HepG2 (cell line): Measurements from ENCODE around the gene HS6ST1. TPM values are rescaled to one million over a fixed set of nuclear protein-coding genes. Genes with fewer than 3 reads are reported as not detected.

ENCODE experiments used
- CAMTA2 ChIP-seq: sonication (generic); formaldehyde crosslinking; IDR thresholded peaks from 2 replicates; pipeline ENCODE4 v1.4.0; 2020; ENCODE audit warnings: mild to moderate bottlenecking, missing genetic modification reagents, borderline replicate concordance
- FOXM1 ChIP-seq: sonication (generic); formaldehyde crosslinking; IDR thresholded peaks from 2 replicates; pipeline ENCODE4 v1.5.0; 2020; ENCODE audit warnings: missing genetic modification reagents
- GFI1 ChIP-seq: sonication (generic); formaldehyde crosslinking; IDR thresholded peaks from 2 replicates; pipeline ENCODE4 v1.5.0; 2020; ENCODE audit warnings: missing genetic modification reagents, mild to moderate bottlenecking, borderline replicate concordance
- IRF9 ChIP-seq: sonication (generic); formaldehyde crosslinking; IDR thresholded peaks from 2 replicates; pipeline ENCODE4 v1.8.0; 2022; ENCODE audit warnings: missing genetic modification reagents, mild to moderate bottlenecking, borderline replicate concordance
- KLF9 ChIP-seq: IDR thresholded peaks from 2 replicates; pipeline ENCODE4 v1.6.1; 2016; ENCODE audit warnings: low read depth
- MXD4 ChIP-seq: IDR thresholded peaks from 2 replicates; pipeline ENCODE4 v1.6.1; 2016; ENCODE audit warnings: mild to moderate bottlenecking, missing biosample characterization, missing genetic modification reagents
- RFX1 ChIP-seq: fragments of 450-650 bp; IDR thresholded peaks from 2 replicates; pipeline ENCODE4 v1.6.1; 2017
- SMYD3 ChIP-seq: sonication (generic); formaldehyde crosslinking; IDR thresholded peaks from 2 replicates; pipeline ENCODE4 v1.8.1; 2023; ENCODE audit warnings: mild to moderate bottlenecking, missing genetic modification reagents
- TERF1 ChIP-seq: sonication (generic); formaldehyde crosslinking; IDR thresholded peaks from 2 replicates; pipeline ENCODE4 v1.8.0; 2022; ENCODE audit warnings: mild to moderate bottlenecking, missing genetic modification reagents, moderate library complexity
- ZFP36L2 ChIP-seq: sonication (generic); formaldehyde crosslinking; IDR thresholded peaks from 2 replicates; pipeline ENCODE4 v1.4.0; 2020; ENCODE audit warnings: missing genetic modification reagents
- ZNF138 ChIP-seq: sonication (generic); formaldehyde crosslinking; IDR thresholded peaks from 2 replicates; pipeline ENCODE4 v1.5.0; 2020; ENCODE audit warnings: mild to moderate bottlenecking, low read depth, missing genetic modification reagents
- ZNF251 ChIP-seq: sonication (generic); formaldehyde crosslinking; IDR thresholded peaks from 2 replicates; pipeline ENCODE4 v1.9.0; 2021; ENCODE audit warnings: mild to moderate bottlenecking, missing genetic modification reagents
- ZNF761 ChIP-seq: sonication (generic); formaldehyde crosslinking; conservative IDR thresholded peaks from 2 replicates; pipeline ENCODE4 v1.4.0; 2020; ENCODE audit warnings: mild to moderate bottlenecking, missing genetic modification reagents
- polyA plus RNA-seq, 8 experiments: library from polyadenylated mRNA; depleted of rRNA in 3 of 8; stranded (reverse) in 7 of 8; unstranded in 1 of 8; fragments of >200 nt; fragmentation: Illumina TruSeq in 4 of 8; extraction: Trizol in 4 of 8; gene quantifications; 2 replicates each; pipeline versions ENCODE4 v1.2.1 to v1.2.3, GENCODE V29; 2011 to 2016; ENCODE audit warnings: low read depth in 4 of 8, missing spikeins in 1 of 8, mixed read lengths in 1 of 8; ENCODE audit not compliant: insufficient read depth in 1 of 8
- total RNA-seq, 5 experiments: library from RNA; depleted of rRNA; stranded (reverse); fragments of >200 nt; fragmentation: Illumina TruSeq; extraction: Trizol; gene quantifications; 2 replicates each; pipeline ENCODE4 v1.2.3, GENCODE V29; 2016; ENCODE audit warnings: low read depth in 1 of 5
- TF ChIP-seq, protein P1 (sequence below): sonication (generic); formaldehyde crosslinking; IDR thresholded peaks from 2 replicates; pipeline ENCODE4 v1.4.0; 2020; ENCODE audit warnings: missing genetic modification reagents
- TF ChIP-seq, protein P2 (sequence below): sonication (generic); formaldehyde crosslinking; IDR thresholded peaks from 2 replicates; pipeline ENCODE4 v1.4.0; 2020; ENCODE audit warnings: missing genetic modification reagents

Gene HS6ST1
- total and polyA plus RNA-seq, 2 of the 13 experiments (the other 11 are each of a cell fraction or from before 2014, with no cell fraction given), result 34.5 to 84.6 TPM

GRCh38 chr2:128321784-128322714 is 3.4 kb upstream of the HS6ST1 start (continued):
- TF ChIP-seq, protein P1, sequence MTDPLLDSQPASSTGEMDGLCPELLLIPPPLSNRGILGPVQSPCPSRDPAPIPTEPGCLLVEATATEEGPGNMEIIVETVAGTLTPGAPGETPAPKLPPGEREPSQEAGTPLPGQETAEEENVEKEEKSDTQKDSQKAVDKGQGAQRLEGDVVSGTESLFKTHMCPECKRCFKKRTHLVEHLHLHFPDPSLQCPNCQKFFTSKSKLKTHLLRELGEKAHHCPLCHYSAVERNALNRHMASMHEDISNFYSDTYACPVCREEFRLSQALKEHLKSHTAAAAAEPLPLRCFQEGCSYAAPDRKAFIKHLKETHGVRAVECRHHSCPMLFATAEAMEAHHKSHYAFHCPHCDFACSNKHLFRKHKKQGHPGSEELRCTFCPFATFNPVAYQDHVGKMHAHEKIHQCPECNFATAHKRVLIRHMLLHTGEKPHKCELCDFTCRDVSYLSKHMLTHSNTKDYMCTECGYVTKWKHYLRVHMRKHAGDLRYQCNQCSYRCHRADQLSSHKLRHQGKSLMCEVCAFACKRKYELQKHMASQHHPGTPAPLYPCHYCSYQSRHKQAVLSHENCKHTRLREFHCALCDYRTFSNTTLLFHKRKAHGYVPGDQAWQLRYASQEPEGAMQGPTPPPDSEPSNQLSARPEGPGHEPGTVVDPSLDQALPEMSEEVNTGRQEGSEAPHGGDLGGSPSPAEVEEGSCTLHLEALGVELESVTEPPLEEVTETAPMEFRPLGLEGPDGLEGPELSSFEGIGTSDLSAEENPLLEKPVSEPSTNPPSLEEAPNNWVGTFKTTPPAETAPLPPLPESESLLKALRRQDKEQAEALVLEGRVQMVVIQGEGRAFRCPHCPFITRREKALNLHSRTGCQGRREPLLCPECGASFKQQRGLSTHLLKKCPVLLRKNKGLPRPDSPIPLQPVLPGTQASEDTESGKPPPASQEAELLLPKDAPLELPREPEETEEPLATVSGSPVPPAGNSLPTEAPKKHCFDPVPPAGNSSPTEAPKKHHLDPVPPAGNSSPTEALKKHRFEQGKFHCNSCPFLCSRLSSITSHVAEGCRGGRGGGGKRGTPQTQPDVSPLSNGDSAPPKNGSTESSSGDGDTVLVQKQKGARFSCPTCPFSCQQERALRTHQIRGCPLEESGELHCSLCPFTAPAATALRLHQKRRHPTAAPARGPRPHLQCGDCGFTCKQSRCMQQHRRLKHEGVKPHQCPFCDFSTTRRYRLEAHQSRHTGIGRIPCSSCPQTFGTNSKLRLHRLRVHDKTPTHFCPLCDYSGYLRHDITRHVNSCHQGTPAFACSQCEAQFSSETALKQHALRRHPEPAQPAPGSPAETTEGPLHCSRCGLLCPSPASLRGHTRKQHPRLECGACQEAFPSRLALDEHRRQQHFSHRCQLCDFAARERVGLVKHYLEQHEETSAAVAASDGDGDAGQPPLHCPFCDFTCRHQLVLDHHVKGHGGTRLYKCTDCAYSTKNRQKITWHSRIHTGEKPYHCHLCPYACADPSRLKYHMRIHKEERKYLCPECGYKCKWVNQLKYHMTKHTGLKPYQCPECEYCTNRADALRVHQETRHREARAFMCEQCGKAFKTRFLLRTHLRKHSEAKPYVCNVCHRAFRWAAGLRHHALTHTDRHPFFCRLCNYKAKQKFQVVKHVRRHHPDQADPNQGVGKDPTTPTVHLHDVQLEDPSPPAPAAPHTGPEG (CRISPR knock-in tag), result peak; percentile 100
- peak; percentile 37; the same call in 1 of the 2 replicates for TF ChIP-seq CAMTA2
- no peak for TF ChIP-seq IRF9 (CRISPR knock-in tag)
- TF ChIP-seq FOXM1 (CRISPR knock-in tag), result no peak
- TF ChIP-seq MXD4 (CRISPR knock-in tag), result peak; percentile 68; the same call in 1 of the 2 replicates
- no peak for TF ChIP-seq ZFP36L2 (CRISPR knock-in tag)
- peak; percentile 40; the same call in 1 of the 2 replicates for TF ChIP-seq TERF1 (CRISPR knock-in tag)
- TF ChIP-seq KLF9 (CRISPR knock-in tag), result no peak
- TF ChIP-seq ZNF761 (CRISPR knock-in tag), result no peak
- TF ChIP-seq SMYD3, result no peak
- TF ChIP-seq ZNF251 (CRISPR knock-in tag), result no peak
- TF ChIP-seq, protein P2, sequence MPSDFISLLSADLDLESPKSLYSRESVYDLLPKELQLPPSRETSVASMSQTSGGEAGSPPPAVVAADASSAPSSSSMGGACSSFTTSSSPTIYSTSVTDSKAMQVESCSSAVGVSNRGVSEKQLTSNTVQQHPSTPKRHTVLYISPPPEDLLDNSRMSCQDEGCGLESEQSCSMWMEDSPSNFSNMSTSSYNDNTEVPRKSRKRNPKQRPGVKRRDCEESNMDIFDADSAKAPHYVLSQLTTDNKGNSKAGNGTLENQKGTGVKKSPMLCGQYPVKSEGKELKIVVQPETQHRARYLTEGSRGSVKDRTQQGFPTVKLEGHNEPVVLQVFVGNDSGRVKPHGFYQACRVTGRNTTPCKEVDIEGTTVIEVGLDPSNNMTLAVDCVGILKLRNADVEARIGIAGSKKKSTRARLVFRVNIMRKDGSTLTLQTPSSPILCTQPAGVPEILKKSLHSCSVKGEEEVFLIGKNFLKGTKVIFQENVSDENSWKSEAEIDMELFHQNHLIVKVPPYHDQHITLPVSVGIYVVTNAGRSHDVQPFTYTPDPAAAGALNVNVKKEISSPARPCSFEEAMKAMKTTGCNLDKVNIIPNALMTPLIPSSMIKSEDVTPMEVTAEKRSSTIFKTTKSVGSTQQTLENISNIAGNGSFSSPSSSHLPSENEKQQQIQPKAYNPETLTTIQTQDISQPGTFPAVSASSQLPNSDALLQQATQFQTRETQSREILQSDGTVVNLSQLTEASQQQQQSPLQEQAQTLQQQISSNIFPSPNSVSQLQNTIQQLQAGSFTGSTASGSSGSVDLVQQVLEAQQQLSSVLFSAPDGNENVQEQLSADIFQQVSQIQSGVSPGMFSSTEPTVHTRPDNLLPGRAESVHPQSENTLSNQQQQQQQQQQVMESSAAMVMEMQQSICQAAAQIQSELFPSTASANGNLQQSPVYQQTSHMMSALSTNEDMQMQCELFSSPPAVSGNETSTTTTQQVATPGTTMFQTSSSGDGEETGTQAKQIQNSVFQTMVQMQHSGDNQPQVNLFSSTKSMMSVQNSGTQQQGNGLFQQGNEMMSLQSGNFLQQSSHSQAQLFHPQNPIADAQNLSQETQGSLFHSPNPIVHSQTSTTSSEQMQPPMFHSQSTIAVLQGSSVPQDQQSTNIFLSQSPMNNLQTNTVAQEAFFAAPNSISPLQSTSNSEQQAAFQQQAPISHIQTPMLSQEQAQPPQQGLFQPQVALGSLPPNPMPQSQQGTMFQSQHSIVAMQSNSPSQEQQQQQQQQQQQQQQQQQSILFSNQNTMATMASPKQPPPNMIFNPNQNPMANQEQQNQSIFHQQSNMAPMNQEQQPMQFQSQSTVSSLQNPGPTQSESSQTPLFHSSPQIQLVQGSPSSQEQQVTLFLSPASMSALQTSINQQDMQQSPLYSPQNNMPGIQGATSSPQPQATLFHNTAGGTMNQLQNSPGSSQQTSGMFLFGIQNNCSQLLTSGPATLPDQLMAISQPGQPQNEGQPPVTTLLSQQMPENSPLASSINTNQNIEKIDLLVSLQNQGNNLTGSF (CRISPR knock-in tag), result peak; percentile 94; the same call in 1 of the 2 replicates
- TF ChIP-seq ZNF138 (CRISPR knock-in tag), result peak; percentile 64
- no peak; the same call in 1 of the 2 replicates for TF ChIP-seq GFI1 (CRISPR knock-in tag)
- no peak for TF ChIP-seq RFX1
